ENCODE measurements around the gene RASAL2.
A peak's percentile ranks its signal among the peaks of the same experiment; 100 is the strongest.

Gene RASAL2

GRCh38 chr1:178518894-178519293, 425.0 kb downstream of the RASAL2 start:
- TF ChIP-seq CTCF (IDR thresholded peaks at IDR 0.05; ENCODE audit: insufficient read depth, low read depth, low read length, missing control alignments), result no peak
- DNase-seq (ENCODE audit: low read depth), result peak; percentile 73
- no peak overlapping the region for H3K4me3 ChIP-seq (ENCODE audit: low read length)

- no peak for TF ChIP-seq CTCF (IDR thresholded peaks at IDR 0.05; ENCODE audit: insufficient read depth, low read depth, low read length, missing control alignments)
- H3K4me3 ChIP-seq (ENCODE audit: low read length), result no peak overlapping the region
- DNase-seq (ENCODE audit: low read depth), result no peak
Measured at GRCh38 chr1:178520803-178521202, 426.9 kb downstream of the RASAL2 start.

- no peak overlapping the region for H3K4me3 ChIP-seq (ENCODE audit: low read length)
- DNase-seq (ENCODE audit: low read depth), result no peak
- no peak for TF ChIP-seq CTCF (IDR thresholded peaks at IDR 0.05; ENCODE audit: insufficient read depth, low read depth, low read length, missing control alignments)
Measured at GRCh38 chr1:178521241-178521640, 427.3 kb downstream of the RASAL2 start.

GRCh38 chr1:178527117-178527516, 433.2 kb downstream of the RASAL2 start:
- no peak for DNase-seq (ENCODE audit: low read depth)
- TF ChIP-seq CTCF (IDR thresholded peaks at IDR 0.05; ENCODE audit: insufficient read depth, low read depth, low read length, missing control alignments), result no peak
- no peak overlapping the region for H3K4me3 ChIP-seq (ENCODE audit: low read length)

- no peak for TF ChIP-seq CTCF (IDR thresholded peaks at IDR 0.05; ENCODE audit: insufficient read depth, low read depth, low read length, missing control alignments)
- no peak for DNase-seq (ENCODE audit: low read depth)
- H3K4me3 ChIP-seq (ENCODE audit: low read length), result no peak overlapping the region
Measured at GRCh38 chr1:178528228-178528952, 434.5 kb downstream of the RASAL2 start.

GRCh38 chr1:178528953-178529335, 435.0 kb downstream of the RASAL2 start:
- H3K4me3 ChIP-seq (ENCODE audit: low read length), result no peak overlapping the region
- TF ChIP-seq CTCF (IDR thresholded peaks at IDR 0.05; ENCODE audit: insufficient read depth, low read depth, low read length, missing control alignments), result no peak

More at GRCh38 chr1:178528953-178529335, 435.0 kb downstream of the RASAL2 start:
- no peak for DNase-seq (ENCODE audit: low read depth)
